Measurements from ENCODE around the gene DNAH10.

The DNAH10 gene

GRCh38 chr12:123845881-123846280 lies 83.8 kb downstream of the DNAH10 start:
- POLR2A ChIA-PET = no interaction called here
- TF ChIP-seq CTCF (IDR thresholded peaks at IDR 0.05; ENCODE audit: insufficient read depth, low read length, missing control alignments) = no peak
- DNase-seq (ENCODE audit: low read depth, low spot score) = no peak
- CTCF ChIA-PET = interaction anchor here (0.5 kb wide), 1 partner anchor 49 kb away, joined by 3 read pairs; no protein-coding TSS in a partner anchor
- H3K4me3 ChIP-seq (ENCODE audit: low read depth, low read length) = no peak overlapping the region

GRCh38 chr12:123846340-123846739 lies 84.2 kb downstream of the DNAH10 start:
- no peak for TF ChIP-seq CTCF (IDR thresholded peaks at IDR 0.05; ENCODE audit: insufficient read depth, low read length, missing control alignments)
- H3K4me3 ChIP-seq (ENCODE audit: low read depth, low read length) = no peak overlapping the region
- no peak for DNase-seq (ENCODE audit: low read depth, low spot score)
- POLR2A ChIA-PET = no interaction called here
- CTCF ChIA-PET = interaction anchor here (0.5 kb wide), 1 partner anchor 49 kb away, joined by 3 read pairs; no protein-coding TSS in a partner anchor

GRCh38 chr12:123847019-123847418 lies 84.9 kb downstream of the DNAH10 start:
- TF ChIP-seq CTCF (IDR thresholded peaks at IDR 0.05; ENCODE audit: insufficient read depth, low read length, missing control alignments) = no peak
- no peak for DNase-seq (ENCODE audit: low read depth, low spot score)
- CTCF ChIA-PET = no interaction called here
- no peak overlapping the region for H3K4me3 ChIP-seq (ENCODE audit: low read depth, low read length)
- POLR2A ChIA-PET = no interaction called here

GRCh38 chr12:123847876-123848275 lies 85.8 kb downstream of the DNAH10 start:
- CTCF ChIA-PET = no interaction called here
- DNase-seq (ENCODE audit: low read depth, low spot score) = no peak
- POLR2A ChIA-PET = no interaction called here
- no peak overlapping the region for H3K4me3 ChIP-seq (ENCODE audit: low read depth, low read length)
- TF ChIP-seq CTCF (IDR thresholded peaks at IDR 0.05; ENCODE audit: insufficient read depth, low read length, missing control alignments) = no peak

GRCh38 chr12:123849517-123849916 lies 87.4 kb downstream of the DNAH10 start:
- ChIA-PET POLR2A (no interaction called here), CTCF (interaction anchor here (0.9 kb wide), 1 partner anchor 12 kb away, joined by 3 read pairs; no protein-coding TSS in a partner anchor)
- DNase-seq (ENCODE audit: low read depth, low spot score) = no peak
- no peak for TF ChIP-seq CTCF (IDR thresholded peaks at IDR 0.05; ENCODE audit: insufficient read depth, low read length, missing control alignments)
- H3K4me3 ChIP-seq (ENCODE audit: low read depth, low read length) = no peak overlapping the region

- no peak for TF ChIP-seq CTCF (IDR thresholded peaks at IDR 0.05; ENCODE audit: insufficient read depth, low read length, missing control alignments)
- ChIA-PET POLR2A (no interaction called here), CTCF (interaction anchor here (0.9 kb wide), 1 partner anchor 11 kb away, joined by 3 read pairs; no protein-coding TSS in a partner anchor)
- H3K4me3 ChIP-seq (ENCODE audit: low read depth, low read length) = no peak overlapping the region
- DNase-seq (ENCODE audit: low read depth, low spot score) = no peak
Observed at GRCh38 chr12:123850246-123851134, 88.4 kb downstream of the DNAH10 start.
